Esophagus squamous epithelium (tissue), 5 donors: ENCODE results near the gene ACAP1. TPM values are rescaled to one million over a fixed set of nuclear protein-coding genes. Genes with fewer than 3 reads are reported as not detected.

Experiments
- DNase-seq: peaks from one replicate; lab custom pipeline; 2025; lab: John Stamatoyannopoulos, UW
- H3K27ac ChIP-seq, 4 donors: fragments of 200-600 bp; sonication (generic); one replicate each; pipeline ENCODE4 v1.5.1; 2016 to 2019; ENCODE audit warnings: mild to moderate bottlenecking in 1 of 4
- H3K27me3 ChIP-seq, 4 donors: fragments of 200-600 bp; sonication (generic); 1 replicate in 3 of 4; 2 replicates in 1 of 4; pipeline versions ENCODE4 v1.5.1 to v1.6.0; 2017 to 2021; ENCODE audit warnings: antibody characterized with exemption in 1 of 4
- H3K36me3 ChIP-seq, 3 donors: fragments of 200-600 bp; sonication (generic); one replicate each; pipeline ENCODE4 v1.5.1; 2016 to 2019
- H3K4me1 ChIP-seq, 3 donors: fragments of 200-600 bp; sonication (generic); one replicate each; pipeline ENCODE4 v1.5.1; 2017 to 2019
- H3K4me3 ChIP-seq, 4 donors: fragments of 200-600 bp; sonication (generic); 1 replicate in 3 of 4; 2 replicates in 1 of 4; pipeline ENCODE4 v1.5.1; 2016 to 2019; ENCODE audit warnings: mild to moderate bottlenecking in 2 of 4, moderate library complexity in 1 of 4
- H3K9me3 ChIP-seq, 3 donors: fragments of 200-600 bp; sonication (generic); one replicate each; pipeline ENCODE4 v1.5.1; 2016 to 2019
- CTCF ChIP-seq, 6 experiments: fragments of 450-650 bp in 4 of 6; fragments of 200-600 bp in 2 of 6; sonication (generic) in 2 of 6; IDR thresholded peaks; one replicate each; pipeline ENCODE4 v1.5.1; 2016 to 2019; ENCODE audit warnings: antibody characterized with exemption in 6 of 6, mild to moderate bottlenecking in 4 of 6, moderate library complexity in 4 of 6
- POLR2A ChIP-seq, 4 donors: fragments of 450-650 bp; IDR thresholded peaks; one replicate each; pipeline ENCODE4 v1.6.1; 2017; ENCODE audit warnings: antibody characterized with exemption in 4 of 4, mild to moderate bottlenecking in 4 of 4, moderate library complexity in 3 of 4
- WGBS, 2 donors: methylation state at CpG; one replicate each; pipeline ENCODE4 v1.1.5; 2018; 5-methylcytosine and 5-hydroxymethylcytosine counted together
- intact Hi-C: fragments of 100-400 bp; cut with DNase I; formaldehyde crosslinking; loops from one replicate; pipeline ENCODE4 v1.15.0; 2022
- total RNA-seq, 4 donors: library from RNA; depleted of rRNA; stranded (reverse); fragments of >200 nt; gene quantifications; one replicate each; pipeline ENCODE4 v1.1.0, GENCODE V29; 2016
- donor health status: DM: yes; HTN: yes; CAD: no.

Gene ACAP1
- total RNA-seq, 4 donors from 2014 or later, result 3.2 to 5.5 (median 3.8) TPM

DNA sequence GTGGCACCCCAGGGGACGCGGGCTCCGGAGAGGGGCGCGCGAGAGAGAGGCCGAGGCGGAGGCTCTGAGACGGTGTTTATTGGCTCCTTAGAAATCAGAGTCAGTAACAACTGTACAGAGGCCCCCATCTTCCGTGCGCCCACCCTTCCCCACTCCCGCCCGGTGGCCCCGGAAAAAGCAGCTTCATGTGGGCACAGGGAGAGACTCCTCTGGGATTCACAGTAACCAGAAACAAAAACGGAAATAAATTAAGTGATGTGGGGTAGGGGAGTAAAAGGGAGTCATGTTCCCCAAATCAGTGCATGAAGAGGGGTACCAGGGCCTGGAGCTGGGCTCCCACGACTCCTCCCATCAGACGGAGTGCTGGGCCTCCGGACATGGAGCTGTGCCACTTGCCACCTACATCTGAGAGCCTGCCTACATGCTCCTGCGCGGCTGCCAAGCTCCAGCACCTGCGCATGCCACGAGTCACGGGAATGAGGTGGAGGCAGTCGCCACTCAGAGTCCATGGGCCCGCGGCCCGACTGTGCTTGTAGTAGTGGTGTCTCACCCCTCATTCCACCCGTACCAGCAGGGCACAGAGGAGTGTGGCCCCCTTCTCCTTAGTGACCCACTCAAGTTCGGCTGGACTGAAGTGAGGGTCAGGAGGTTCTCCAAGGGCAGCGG is 20.6 kb upstream of the ACAP1 start:
- Histone ChIP-seq H3K27me3 (no peaks in the 10 kb centered on the region), H3K36me3 (peaks cover 34 to 79% (median 53%) of the 10 kb centered on the region in 3 donors), H3K4me1 (peaks cover 22 to 58% (median 31%) of the 10 kb centered on the region in 3 donors), H3K27ac (peak overlapping the region; percentile 92 to 99 (median 96)), H3K9me3 (no peaks in the 10 kb centered on the region), H3K4me3 (peak overlapping the region; percentile 85 to 94 (median 90))
- TF ChIP-seq POLR2A (IDR thresholded peaks at IDR 0.05), result no peak
- no peak for TF ChIP-seq CTCF (IDR thresholded peaks at IDR 0.05)
- WGBS, 2 donors, result 33 to 54% methylated on average over 7 to 9 of the region's 30 CpGs
- no peak for DNase-seq
- intact Hi-C loops, result no loop called here

DNA sequence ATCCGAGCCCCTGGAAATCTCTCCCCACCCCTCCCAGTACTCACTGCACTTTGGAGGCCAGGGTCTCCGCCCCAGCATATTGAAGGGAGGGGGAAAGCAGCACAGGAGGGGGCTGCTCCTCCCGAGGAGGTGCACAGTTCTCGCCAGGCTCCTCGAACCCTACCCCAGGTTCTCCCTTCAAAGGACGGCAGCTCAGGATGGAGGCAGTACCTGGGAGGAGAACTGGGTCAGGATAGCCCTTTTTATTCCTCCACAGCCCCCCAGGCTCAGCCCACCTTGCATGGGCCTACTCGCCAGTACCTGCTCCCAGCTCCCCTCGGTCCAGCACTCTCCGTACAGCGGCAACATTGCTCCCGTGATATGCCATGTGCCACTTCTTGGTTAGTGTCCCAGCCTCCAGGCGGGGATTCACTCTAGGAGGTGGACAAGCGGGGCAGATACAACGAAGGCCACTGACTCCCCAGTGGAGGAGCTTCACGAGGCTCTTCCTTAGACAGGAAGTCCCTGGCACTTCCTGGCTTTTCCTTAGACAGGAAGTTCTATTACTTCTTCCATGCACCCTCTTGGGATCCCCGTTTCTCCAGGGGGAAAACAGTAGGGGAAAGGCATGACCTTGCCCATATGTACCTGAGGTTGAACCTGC is 19.0 kb upstream of the ACAP1 start:
- TF ChIP-seq CTCF (IDR thresholded peaks at IDR 0.05), result no peak
- no peak for TF ChIP-seq POLR2A (IDR thresholded peaks at IDR 0.05)
- 82 to 91% methylated on average over 11 to 13 of the region's 16 CpGs for WGBS, 2 donors
- Histone ChIP-seq H3K27ac (no peak overlapping the region), H3K27me3 (no peaks in the 10 kb centered on the region), H3K4me3 (no peak overlapping the region), H3K36me3 (peaks cover 38 to 79% (median 55%) of the 10 kb centered on the region in 3 donors), H3K4me1 (peaks cover 22 to 43% (median 28%) of the 10 kb centered on the region in 3 donors), H3K9me3 (no peaks in the 10 kb centered on the region)
- intact Hi-C loops, result no loop called here
- no peak for DNase-seq

- H3K27me3 ChIP-seq, result no peaks in the 10 kb centered on the region
- no peak overlapping the region for H3K27ac ChIP-seq
- H3K4me3 ChIP-seq, result no peak overlapping the region
- peaks cover 38 to 79% (median 54%) of the 10 kb centered on the region in 3 donors for H3K36me3 ChIP-seq
- WGBS, 2 donors, result 90 to 91% methylated on average over 5 to 8 of the region's 13 CpGs
- H3K4me1 ChIP-seq, result peaks cover 22 to 33% (median 23%) of the 10 kb centered on the region in 3 donors
- intact Hi-C loops, result no loop called here
- H3K9me3 ChIP-seq, result no peaks in the 10 kb centered on the region
- TF ChIP-seq POLR2A (IDR thresholded peaks at IDR 0.05), result no peak
- TF ChIP-seq CTCF (IDR thresholded peaks at IDR 0.05), result no peak
- no peak for DNase-seq
Measured at GRCh38 chr17:7318121-7318860, 18.0 kb upstream of the ACAP1 start.

GRCh38 chr17:7321466-7321865 is 14.9 kb upstream of the ACAP1 start:
- peaks cover 40 to 100% (median 58%) of the 10 kb centered on the region in 3 donors for H3K36me3 ChIP-seq
- TF ChIP-seq CTCF (IDR thresholded peaks at IDR 0.05) (no peak), POLR2A (IDR thresholded peaks at IDR 0.05) (no peak)
- intact Hi-C loops, result no loop called here

More at GRCh38 chr17:7321466-7321865, 14.9 kb upstream of the ACAP1 start:
- WGBS, 2 donors, result 87 to 88% methylated on average over 10 to 14 of the region's 15 CpGs
- DNase-seq, result no peak
- Histone ChIP-seq H3K9me3 (no peaks in the 10 kb centered on the region), H3K27me3 (no peaks in the 10 kb centered on the region), H3K4me3 (no peak overlapping the region), H3K4me1 (peaks cover 0 to 12% (median 0%) of the 10 kb centered on the region in 3 donors), H3K27ac (no peak overlapping the region)
